Measurements from ENCODE around the gene INTS7. TPM values are rescaled to one million over a fixed set of nuclear protein-coding genes. Genes with fewer than 3 reads are reported as not detected.

INTS7 gene
- total RNA-seq, 1 donor from 2014 or later, result 19.1 TPM

DNA sequence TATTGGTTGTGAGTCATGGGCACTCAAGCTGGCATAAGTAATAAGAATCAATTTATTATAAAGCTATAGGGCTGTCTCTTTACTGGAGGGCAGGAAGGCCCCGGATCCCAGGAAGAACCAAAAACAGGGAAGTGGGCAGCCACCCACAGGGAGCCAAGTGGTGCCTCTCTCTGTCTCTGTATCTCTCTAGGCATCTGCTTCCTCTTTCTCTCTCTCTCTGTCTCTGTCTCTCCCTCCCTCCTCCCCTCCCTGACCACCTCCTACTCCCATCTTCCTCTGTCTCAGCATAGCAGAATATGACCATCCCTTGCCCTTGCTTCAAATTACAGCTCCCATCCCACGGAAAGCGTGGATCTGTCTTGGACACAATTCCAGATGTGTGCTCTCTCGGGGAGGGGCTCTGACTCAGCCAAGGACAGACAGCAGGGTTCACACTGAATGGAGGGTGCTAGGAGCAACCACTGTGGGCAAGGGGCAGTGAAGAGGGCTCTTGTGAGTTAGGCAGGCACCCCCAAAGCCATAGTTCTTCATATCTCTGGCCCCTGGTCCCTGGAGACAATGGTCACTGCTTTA is 124.4 kb downstream of the INTS7 start:
- no peaks in the 10 kb centered on the region for H3K9me3 Mint-ChIP-seq
- H3K4me1 Mint-ChIP-seq, result no peaks in the 10 kb centered on the region
- ChIA-PET POLR2A (no interaction called here), CTCF (interaction anchor here (0.7 kb wide), 1 partner anchor 68 kb away, joined by 3 read pairs; no protein-coding TSS in a partner anchor)
- H3K4me3 Mint-ChIP-seq, result no peak overlapping the region
- intact Hi-C loops (cut with micrococcal nuclease), result no loop called here
- no peak for DNase-seq
- no peak for ATAC-seq (ENCODE audit: low read depth)
- H3K36me3 Mint-ChIP-seq (ENCODE audit: low read depth), result no peaks in the 10 kb centered on the region
- peaks cover 1% of the 10 kb centered on the region for H3K27me3 Mint-ChIP-seq
- no peak for TF ChIP-seq CTCF (IDR thresholded peaks at IDR 0.05)
- H3K27ac Mint-ChIP-seq, result no peak overlapping the region

GRCh38 chr1:211910113-211910884 is 125.1 kb downstream of the INTS7 start:
- no peaks in the 10 kb centered on the region for H3K9me3 Mint-ChIP-seq
- no peak overlapping the region for H3K27ac Mint-ChIP-seq
- no peak for TF ChIP-seq CTCF (IDR thresholded peaks at IDR 0.05)
- no peaks in the 10 kb centered on the region for H3K36me3 Mint-ChIP-seq (ENCODE audit: low read depth)
- ChIA-PET POLR2A (no interaction called here), CTCF (interaction anchor here (0.7 kb wide), 1 partner anchor 69 kb away, joined by 3 read pairs; no protein-coding TSS in a partner anchor)
- H3K4me3 Mint-ChIP-seq, result no peak overlapping the region
- intact Hi-C loops (cut with micrococcal nuclease), result no loop called here
- H3K4me1 Mint-ChIP-seq, result no peaks in the 10 kb centered on the region
- ATAC-seq (ENCODE audit: low read depth) (no peak), DNase-seq (no peak)
- H3K27me3 Mint-ChIP-seq, result peaks cover 1% of the 10 kb centered on the region

DNA sequence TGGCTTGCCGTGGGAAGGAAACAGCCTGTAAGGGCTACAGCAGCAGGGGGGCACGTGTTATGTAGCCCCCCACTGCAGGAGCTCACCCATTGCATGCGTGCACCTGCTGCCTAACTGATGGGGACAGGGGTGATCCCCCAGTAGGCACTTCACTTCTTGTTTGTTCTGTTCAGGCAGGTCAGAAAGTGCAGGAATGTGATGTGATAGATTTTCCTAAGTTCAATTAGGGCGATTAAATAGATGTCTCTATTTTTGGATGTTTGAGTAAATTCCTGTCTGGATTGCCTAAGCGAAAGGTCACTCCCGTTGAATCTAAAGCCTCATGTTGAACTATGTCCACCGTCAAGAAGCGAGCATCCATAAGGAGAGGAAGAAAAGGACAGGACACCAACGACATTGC is 126.0 kb downstream of the INTS7 start:
- no peak for TF ChIP-seq CTCF (IDR thresholded peaks at IDR 0.05)
- Mint-ChIP-seq H3K27me3 (peaks cover 1% of the 10 kb centered on the region), H3K36me3 (ENCODE audit: low read depth) (no peaks in the 10 kb centered on the region), H3K9me3 (no peaks in the 10 kb centered on the region), H3K4me3 (no peak overlapping the region), H3K27ac (no peak overlapping the region), H3K4me1 (no peaks in the 10 kb centered on the region)
- no peak for ATAC-seq (ENCODE audit: low read depth)
- ChIA-PET CTCF (no interaction called here), POLR2A (no interaction called here)
- intact Hi-C loops (cut with micrococcal nuclease), result no loop called here
- no peak for DNase-seq

- Mint-ChIP-seq H3K9me3 (no peaks in the 10 kb centered on the region), H3K27ac (no peak overlapping the region), H3K4me1 (no peaks in the 10 kb centered on the region), H3K36me3 (ENCODE audit: low read depth) (no peaks in the 10 kb centered on the region), H3K4me3 (no peak overlapping the region), H3K27me3 (peaks cover 1% of the 10 kb centered on the region)
- intact Hi-C loops (cut with micrococcal nuclease), result no loop called here
- no peak for TF ChIP-seq CTCF (IDR thresholded peaks at IDR 0.05)
- no peak for ATAC-seq (ENCODE audit: low read depth)
- DNase-seq, result no peak
- ChIA-PET CTCF (no interaction called here), POLR2A (no interaction called here)
Observed at GRCh38 chr1:211908951-211909350, 126.4 kb downstream of the INTS7 start.

GRCh38 chr1:211908453-211908852 is 126.9 kb downstream of the INTS7 start:
- H3K36me3 Mint-ChIP-seq (ENCODE audit: low read depth), result no peaks in the 10 kb centered on the region
- no peaks in the 10 kb centered on the region for H3K9me3 Mint-ChIP-seq
- POLR2A ChIA-PET, result no interaction called here

More at GRCh38 chr1:211908453-211908852, 126.9 kb downstream of the INTS7 start:
- intact Hi-C loops (cut with micrococcal nuclease), result no loop called here
- Mint-ChIP-seq H3K4me1 (no peaks in the 10 kb centered on the region), H3K27me3 (peaks cover 1% of the 10 kb centered on the region), H3K4me3 (no peak overlapping the region), H3K27ac (no peak overlapping the region)
- no peak for TF ChIP-seq CTCF (IDR thresholded peaks at IDR 0.05)
- DNase-seq, result no peak
- CTCF ChIA-PET, result no interaction called here
- no peak for ATAC-seq (ENCODE audit: low read depth)

All from activated B cell treated with CpG ODN at 0.5 μM for 24 hours (primary cell).